Anterior cingulate cortex (tissue), 58 donors: ENCODE measurements around the gene C21orf58.
"Not testable (repeated sequence)": the region's sequence is repeated elsewhere in the genome, so short reads cannot be mapped to it uniquely, and the experiment has no call there.

ENCODE experiments used
- DNase-seq, 58 donors: peaks; one replicate each; lab custom pipeline; 2025; lab: John Stamatoyannopoulos, UW

C21orf58 gene

DNA sequence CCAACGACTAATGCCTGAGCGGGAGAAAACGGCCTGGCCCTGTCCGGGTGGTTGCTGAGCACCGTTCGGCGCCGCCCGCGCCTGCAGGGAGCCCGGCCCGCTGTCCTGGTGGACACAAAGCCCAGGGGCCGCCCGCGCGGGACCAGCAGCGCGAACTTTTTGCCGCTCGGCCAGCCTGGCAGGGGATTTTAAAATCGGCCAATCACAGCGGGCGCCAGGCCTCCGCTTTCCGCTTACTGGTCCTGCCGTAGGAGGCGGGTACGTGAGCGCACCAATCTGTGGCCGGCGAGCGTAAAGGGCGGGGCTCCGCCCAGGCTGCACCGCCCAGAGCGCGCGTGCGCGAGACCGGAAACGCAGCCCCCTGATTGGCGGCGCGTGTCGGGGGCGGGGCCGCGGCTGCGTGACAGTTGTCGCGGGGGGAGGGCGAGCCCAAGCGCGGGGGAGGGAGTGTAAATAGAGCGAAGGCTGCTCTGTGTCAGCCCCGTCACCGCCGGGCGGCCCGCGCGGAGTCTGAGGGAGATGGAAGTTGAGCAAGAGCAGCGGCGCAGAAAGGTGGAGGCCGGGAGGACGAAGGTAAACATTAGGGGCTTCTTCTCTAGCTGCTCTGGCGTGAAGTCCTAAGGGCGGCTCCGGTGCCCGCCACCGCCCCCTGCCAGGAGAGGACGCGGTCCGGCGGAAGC is at the start of gene C21orf58, which contains the start of gene PCNT:
C21orf58 (minus strand) TSS at position 161 of the 680 bp plus-strand sequence. CDS start 1,132 bp downstream, outside the sequence.
PCNT (plus strand) TSS at position 447 of the 680 bp plus-strand sequence; CDS start at position 520, 73 bp downstream.
- DNase-seq, result peak; percentile 73 to 98 (median 95)

DNA sequence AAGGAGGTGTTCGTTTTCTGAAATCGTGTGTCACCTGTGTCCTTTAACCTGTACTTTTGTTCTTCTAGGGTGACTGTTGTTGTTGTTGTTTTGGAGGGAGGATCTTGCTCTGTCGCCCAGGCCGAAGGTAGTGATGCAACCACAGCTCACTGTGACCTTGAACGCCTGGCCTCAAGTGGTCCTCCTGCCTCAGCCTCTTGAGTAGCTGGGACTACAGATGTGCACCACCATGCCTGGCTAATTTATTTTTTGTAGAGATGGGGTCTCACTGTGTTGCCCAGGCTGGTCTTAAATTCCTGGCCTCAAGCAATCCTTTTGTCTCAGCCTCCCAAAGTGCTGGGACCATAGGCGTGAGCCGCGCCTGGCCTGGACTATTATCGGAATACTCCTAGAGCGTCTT is 49.3 kb upstream of the C21orf58 start:
- not testable (repeated sequence) for DNase-seq

DNA sequence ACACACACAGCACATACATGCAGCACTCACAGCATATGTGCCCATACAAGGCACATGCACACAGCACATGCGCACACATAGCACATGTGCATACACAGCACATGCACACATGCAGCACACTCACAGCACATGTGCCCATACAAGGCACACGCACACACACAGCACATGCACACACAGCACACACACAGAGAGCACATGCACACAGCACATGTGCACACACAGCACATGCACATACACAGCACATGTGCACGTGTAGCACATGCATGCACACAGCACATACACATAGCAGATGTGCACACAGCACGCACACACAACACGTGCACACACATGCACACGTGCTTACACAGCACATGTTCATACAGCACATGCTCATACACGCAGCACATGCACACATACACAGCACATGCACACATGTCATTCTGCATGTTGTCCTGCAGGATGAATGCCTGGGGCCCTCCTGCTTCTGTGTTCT is 48.4 kb upstream of the C21orf58 start:
- DNase-seq, result no peak

DNA sequence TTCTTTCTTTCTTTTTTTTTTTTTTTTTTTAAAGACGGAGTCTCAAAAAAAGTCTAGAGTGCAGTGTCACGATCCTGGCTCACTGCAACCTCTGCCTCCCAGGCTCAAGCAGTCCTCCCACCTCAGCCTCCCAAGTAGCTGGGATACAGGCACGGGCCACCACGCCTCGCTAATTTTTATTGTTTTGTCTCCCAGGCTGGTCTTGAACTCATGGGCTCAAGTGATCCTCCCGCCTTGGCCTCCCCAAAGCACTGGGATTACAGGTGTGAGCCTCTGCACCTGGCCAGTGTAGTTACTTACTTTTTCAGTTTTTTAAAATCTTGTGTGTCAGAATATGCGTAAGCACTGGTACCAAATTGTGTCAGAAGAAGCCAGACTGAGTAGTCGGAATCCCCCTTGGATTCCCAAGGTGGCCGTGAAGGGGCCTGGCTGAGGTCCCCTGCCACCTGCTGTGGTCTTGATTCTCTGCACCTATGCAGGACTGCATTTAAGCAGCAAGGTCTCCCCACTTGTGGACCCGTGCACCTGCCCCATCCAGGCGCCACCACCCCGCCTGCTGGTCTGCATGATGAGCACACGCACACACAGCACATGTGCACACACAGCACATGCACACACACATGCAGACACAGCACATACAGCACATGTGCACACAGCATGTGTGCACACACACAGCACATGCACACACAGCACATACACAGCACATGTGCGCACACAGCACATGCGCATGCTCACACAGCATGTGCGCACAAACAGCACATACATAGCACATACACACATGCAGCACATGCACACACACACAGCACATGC is 47.7 kb upstream of the C21orf58 start:
- no peak for DNase-seq

DNA sequence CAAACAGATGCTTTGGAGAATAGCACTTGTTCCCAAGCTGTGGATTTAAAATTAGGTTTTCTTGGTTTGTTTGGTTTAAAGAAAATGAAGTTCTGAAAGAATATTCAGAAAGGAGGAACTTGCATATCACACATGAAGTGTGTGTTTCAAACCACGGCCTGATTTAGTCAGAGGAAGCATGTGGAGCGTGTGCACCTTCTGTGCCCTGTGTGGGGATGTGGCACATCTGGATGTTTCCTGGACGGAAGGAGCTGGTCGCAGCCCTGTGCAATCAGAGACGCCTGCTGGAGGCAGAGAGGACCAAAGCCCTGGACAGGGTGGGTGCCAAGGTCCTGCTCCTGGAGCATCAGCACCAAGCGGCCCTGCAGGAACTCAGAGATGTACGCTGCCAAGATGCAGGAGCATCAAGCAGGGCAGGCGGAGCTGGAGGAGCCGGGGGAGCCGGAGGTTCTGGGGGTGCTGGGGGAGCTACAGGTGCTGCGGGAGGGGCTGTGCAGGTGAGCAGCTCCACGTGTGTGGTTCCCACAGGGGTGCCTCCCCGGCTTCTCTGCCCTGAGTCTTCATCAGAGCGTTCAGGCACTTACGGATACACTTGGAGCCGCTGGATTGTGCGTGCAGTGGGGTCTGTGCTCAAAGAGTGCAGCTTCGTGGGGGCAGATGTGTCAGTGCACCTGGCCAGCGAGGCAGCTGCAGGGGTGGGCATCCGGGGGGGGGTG is 46.0 kb upstream of the C21orf58 start:
- DNase-seq, result no peak

DNA sequence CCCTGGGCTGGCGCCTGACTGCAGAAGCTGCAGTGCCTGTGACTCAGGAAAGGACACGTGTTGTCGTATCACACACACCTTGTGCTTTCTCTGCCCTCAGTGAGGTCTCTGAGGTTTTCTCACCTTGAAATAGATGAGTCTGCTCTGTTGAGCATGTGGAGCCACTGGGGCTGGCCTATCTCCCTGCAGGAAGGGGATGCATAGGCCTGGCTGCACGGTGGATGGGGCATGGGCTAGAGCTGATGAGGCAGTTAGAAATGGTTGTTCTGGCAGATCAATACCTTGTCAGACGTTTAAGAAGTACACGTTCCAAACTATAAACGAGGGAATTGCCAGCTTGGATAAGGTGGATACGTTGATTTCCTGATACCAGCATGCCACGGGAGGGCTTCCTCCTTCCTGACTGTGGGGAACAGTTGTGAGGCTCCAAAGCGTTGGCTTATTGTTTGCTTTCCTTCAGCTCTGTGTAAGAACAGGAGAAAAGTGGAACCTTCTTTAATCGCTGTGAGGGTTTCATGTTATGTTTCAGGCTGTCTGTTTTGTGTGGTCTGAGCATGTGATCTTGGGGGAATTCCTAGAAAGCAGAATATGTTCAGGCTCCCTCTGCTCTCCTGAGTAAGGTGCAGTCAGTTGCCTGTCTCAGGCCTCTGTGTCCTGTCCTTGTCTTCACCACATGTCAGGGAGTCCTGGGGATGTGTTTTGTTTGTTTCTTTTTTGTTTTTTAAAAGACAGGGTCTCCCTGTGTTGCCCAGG is 45.0 kb upstream of the C21orf58 start:
- no peak for DNase-seq

DNA sequence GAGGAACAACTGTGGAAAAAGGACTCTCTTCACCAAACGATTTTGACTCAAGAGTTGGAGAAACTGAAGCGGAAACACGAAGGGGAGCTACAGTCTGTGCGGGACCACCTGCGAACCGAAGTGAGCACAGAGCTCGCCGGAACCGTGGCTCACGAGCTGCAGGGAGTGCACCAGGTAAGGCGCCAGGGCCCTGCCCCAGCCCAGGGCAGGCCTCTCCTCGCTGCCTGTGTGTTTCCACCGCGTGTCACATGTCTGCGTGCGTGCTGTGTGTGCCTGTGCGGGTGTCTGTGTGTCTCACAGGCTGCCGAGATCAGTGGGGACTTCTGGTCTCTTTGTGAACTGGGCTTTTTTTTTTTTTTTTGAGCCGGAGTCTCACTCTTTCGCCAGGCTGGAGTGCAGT is 43.3 kb upstream of the C21orf58 start:
- DNase-seq, result no peak

DNA sequence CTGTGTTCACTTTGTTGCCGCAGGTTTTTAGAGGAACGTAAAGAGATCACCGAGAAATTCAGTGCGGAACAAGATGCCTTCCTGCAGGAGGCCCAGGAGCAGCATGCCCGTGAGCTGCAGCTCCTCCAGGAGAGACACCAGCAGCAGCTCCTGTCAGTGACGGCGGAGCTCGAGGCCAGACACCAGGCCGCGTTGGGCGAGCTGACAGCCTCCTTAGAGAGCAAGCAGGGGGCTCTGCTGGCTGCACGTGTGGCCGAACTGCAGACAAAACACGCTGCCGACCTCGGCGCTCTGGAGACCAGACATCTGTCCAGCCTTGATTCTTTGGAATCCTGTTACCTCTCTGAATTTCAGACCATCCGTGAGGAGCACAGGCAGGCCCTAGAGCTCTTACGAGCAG is 42.9 kb upstream of the C21orf58 start:
- DNase-seq, result no peak

DNA sequence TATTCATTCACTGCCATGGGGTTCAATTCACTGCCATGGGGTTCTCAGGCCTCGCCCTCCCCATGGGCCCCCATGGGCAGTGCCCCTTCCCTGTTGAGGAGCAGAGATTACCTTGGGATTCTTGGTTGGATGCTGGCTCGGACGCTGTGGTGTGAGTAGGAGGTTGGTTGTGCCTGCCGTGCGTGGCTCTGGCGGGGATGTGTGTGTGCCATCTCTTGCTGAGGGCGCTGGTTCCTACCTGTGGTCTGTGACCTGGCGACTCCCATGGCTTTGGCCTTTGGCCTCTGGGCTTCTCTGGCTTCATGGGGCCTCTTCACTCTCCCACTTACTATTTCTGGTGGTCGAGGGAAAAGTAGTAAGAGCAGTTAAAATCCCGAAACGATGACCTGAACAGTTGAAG is 42.4 kb upstream of the C21orf58 start:
- no peak for DNase-seq

DNA sequence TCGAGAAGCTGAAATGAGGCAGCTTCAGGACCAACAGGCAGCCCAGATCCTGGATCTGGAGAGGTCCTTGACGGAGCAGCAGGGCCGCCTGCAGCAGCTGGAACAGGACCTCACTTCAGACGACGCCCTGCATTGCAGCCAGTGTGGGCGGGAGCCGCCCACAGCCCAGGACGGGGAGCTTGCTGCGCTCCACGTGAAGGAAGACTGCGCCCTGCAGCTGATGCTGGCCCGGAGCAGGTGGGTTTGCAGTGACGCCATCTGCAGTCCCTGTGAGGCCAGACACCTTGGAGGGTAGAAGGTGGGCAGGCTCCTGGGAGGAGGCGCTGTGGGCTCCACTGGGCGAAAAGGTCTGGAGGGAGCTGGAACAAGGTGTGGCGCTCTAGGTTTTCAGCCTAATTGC is 40.0 kb upstream of the C21orf58 start:
- DNase-seq, result no peak

DNA sequence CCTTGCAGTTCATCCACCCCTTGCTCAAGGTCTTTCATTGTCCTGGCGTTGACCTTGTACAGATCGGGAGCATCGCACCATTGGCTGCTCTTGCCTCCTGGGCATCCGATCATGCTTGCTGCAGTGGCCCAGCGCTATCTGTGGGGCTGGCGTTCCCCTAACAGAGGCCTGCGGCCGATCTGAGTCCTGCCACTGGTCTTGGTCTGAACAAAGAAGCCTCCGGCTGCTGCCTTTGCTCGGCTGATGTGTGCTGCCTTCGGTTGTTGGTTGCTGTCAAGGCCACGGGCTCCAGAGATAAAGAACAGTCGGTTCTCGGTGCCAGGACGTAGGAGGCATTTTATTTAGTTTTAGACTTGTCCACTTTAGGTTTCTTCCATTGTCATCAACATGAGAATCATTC is 39.3 kb upstream of the C21orf58 start:
- no peak for DNase-seq

DNA sequence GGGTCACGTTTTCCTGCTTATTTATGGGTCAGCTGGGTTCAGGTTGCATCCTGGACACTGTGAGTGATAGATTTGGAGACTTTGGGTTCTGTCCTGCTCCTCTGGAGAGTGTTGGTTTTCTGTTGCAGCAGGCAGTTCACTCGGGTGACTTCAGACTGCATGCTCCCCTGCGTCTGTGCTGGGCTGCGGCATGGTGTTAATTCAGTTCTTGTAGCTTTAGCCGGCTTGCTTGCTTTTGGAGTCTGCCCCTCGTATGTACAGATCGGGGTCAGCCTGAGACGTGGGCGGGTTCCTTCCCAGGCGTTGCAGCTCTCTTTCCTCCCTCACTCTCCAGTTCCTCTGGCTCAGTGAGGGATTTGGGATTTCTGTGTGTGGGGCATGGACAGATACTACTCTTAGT is 38.3 kb upstream of the C21orf58 start:
- DNase-seq, result no peak

DNA sequence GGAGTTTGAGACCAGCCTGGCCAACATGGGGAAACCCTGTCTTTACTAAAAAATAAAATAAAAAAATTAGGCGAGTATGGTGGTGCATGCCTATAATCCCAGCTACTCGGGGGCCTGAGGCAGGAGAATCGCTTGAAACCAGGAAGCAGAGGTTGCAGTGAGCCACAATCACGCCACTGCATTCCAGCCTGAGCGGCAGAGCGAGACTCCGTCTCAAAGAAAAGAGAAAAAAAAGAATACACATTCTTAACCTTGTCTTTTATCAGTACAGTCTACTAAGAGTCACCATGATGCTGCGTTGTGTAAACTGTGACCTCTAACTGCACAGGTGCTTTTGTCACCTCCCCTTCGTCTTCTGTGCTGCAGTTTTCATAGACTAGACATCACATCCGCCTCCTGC is 37.5 kb upstream of the C21orf58 start:
- DNase-seq, result no peak

DNA sequence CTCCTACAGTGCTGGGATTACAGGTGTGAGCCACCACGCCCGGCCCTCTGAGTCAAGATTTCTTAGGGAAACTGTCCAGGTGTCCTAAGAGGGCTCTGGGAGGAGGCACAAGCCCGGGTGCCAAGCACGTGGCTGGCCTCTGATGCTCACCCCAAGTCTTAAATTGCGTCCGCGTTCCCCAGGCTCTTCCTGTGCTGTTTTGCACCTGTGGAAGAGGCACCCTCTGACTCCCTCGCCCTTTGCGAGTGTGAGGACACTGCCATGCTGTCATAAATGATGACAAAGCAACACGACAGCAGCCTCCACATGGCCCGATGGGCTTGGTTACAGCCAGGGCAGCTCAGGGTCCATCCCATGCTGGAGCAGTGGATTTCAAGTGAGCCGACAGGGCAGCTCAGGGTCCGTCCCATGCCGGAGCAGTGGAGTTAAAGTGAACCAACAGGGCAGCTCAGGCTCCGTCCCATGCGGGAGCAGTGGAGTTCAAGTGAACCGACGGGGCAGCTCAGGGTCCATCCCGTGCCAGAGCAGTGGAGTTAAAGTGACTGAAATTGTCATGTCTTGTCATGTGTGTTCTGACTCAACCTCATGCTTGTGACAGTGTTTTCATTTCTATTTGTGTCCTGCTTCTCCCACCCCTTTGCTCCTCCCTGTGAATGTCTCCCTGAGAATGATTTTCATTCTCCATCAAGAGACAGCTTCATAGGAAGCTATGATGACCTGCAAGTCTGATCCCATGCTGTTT is 34.2 kb upstream of the C21orf58 start:
- DNase-seq, result no peak

DNA sequence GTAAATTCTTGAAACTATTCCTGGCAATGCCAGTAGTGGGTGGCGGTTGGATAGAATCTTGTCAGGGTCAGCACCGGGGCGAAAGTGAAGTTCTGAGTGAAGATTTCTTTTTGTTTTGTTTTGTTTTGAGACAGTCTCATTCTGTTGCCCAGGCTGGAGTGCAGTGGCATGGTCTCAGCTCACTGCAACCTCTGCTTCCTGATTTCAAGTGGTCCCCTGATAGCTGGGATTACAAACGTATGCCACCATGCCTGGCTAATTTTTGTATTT is 33.6 kb upstream of the C21orf58 start:
- DNase-seq, result no peak

DNA sequence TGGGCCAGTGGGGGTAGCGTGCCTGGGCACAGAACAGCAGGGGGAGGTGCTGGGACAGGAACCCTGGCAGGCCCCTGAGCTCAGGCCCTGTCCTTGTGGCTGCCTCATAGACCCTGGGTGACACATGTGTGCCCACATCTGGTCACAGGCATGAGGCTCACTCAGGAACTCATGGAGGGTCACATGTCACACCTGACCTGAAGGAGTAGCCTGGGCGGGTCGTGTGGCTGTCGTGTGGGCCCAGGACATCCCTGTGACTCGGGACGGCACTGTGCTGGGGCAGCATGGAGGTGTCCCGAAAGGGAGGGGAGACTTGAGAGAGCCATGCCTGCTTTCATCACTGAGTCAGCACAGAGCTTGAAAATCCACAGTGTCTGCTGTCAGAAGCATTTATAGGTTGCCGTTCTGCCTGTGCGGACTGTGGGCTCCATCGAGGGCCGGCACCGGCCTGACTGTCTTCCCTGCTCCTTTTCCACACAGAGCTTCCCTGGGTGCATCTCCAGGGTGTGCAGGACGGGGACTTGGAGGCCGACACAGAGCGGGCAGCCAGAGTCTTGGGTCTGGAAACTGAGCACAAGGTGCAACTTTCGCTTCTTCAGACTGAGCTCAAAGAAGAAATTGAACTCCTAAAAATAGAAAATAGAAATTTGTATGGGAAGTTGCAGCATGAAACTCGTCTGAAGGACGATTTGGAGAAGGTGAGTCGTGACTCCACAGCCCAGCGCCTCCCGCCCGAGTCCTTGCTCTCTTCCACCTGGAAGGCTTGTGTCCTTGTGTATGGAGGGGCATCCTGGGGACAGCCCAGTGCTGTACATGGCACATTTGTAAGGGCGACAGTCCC is 33.0 kb upstream of the C21orf58 start:
- no peak for DNase-seq

DNA sequence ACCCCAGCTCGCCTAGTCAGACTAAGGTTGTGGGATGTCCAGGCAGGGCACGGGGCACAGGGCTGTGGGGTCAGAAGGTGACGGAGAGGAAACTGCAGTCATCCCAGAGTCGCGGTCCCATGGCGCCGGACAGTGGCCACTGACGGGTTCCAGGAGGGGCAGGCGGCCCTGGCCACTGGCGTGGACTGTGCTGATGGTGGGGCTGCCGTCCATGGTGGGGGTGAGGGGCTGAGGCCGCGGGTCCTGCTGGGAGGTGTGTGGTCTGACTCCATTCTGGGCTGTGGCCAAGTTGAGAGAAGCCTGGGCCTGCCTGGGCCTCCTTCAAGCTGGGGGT is 32.3 kb upstream of the C21orf58 start:
- no peak for DNase-seq

DNA sequence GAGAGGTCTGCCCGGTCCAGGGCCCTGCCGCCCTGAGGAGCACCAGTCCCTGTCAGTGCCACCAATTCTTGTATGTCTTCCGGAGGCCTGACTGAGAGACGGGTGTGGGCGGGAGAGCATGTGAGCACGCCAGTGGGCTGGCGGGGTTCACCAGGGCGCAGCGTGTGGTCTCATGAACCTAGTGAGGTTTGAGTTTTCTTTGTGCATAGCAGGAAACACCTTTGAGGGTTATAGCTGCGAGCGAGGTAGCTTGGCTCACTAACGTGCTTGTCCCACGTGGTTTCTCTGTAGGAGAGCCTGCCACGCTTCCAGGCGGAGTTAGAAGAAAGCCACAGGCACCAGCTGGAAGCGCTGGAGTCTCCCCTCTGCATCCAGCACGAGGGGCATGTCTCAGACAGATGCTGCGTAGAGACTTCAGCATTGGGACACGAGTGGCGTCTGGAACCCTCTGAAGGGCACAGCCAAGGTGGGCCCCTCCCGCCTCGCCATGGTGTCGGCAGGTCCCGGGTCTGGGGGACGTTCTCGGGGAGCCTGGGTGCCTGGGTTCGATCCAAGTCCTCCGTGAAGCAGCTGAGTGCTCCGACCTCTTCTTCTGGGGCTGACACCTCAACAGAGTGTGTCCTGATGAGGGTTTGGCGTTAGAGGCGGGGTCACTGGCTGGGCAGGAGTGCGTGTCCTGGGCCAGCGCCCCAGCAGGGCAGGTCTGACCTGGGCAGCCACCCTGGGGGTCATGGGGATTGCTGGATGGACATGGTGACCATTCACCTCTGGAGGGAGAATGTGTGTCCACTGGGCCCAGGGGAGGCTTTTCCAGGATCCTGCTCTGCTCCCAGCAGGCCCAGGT is 31.7 kb upstream of the C21orf58 start:
- no peak for DNase-seq
